Vagina (tissue), 2 donors: ENCODE measurements around the gene MGA. TPM values are rescaled to one million over a fixed set of nuclear protein-coding genes. Genes with fewer than 3 reads are reported as not detected.

ENCODE experiments used
- DNase-seq, 2 donors: peaks; one replicate each; pipeline ENCODE4 v3.0.0-alpha.2; 2017; ENCODE audit errors: extremely low spot score in 2 of 2
- H3K27ac ChIP-seq: fragments of 200-600 bp; sonication (generic); one replicate; pipeline ENCODE4 v1.5.1; 2019
- H3K27me3 ChIP-seq: fragments of 200-600 bp; sonication (generic); one replicate; pipeline ENCODE4 v1.5.1; 2019
- H3K36me3 ChIP-seq, 2 donors: fragments of 200-600 bp; sonication (generic); one replicate each; pipeline ENCODE4 v1.5.1; 2017 to 2019
- H3K4me1 ChIP-seq: fragments of 200-600 bp; sonication (generic); one replicate; pipeline ENCODE4 v1.5.1; 2019
- H3K4me3 ChIP-seq, 2 donors: fragments of 200-600 bp; sonication (generic); 1 replicate in 1 of 2; 2 replicates in 1 of 2; pipeline ENCODE4 v1.5.1; 2016 to 2019
- H3K9me3 ChIP-seq: fragments of 200-600 bp; sonication (generic); one replicate; pipeline ENCODE4 v1.5.1; 2019
- CTCF ChIP-seq, 3 experiments: fragments of 450-650 bp in 2 of 3; fragments of 200-600 bp in 1 of 3; sonication (generic) in 1 of 3; IDR thresholded peaks; one replicate each; pipeline ENCODE4 v1.5.1; 2017 to 2019; ENCODE audit warnings: antibody characterized with exemption in 3 of 3, mild to moderate bottlenecking in 2 of 3, moderate library complexity in 2 of 3
- POLR2A ChIP-seq, 2 donors: fragments of 450-650 bp; IDR thresholded peaks; one replicate each; pipeline ENCODE4 v1.6.1; 2017; ENCODE audit warnings: antibody characterized with exemption in 2 of 2, mild to moderate bottlenecking in 2 of 2, moderate library complexity in 2 of 2
- POLR2AphosphoS5 ChIP-seq, 2 donors: sonication (generic); formaldehyde crosslinking; IDR thresholded peaks; one replicate each; pipeline ENCODE4 v1.9.0; 2017; ENCODE audit warnings: antibody characterized with exemption in 2 of 2, mild to moderate bottlenecking in 2 of 2, low read depth in 1 of 2; ENCODE audit not compliant: insufficient read depth in 1 of 2
- intact Hi-C: fragments of 100-400 bp; cut with DNase I; formaldehyde crosslinking; loops from one replicate; pipeline ENCODE4 v1.15.1; 2023
- total RNA-seq: library from RNA; depleted of rRNA; stranded (reverse); fragments of >200 nt; gene quantifications from one replicate; pipeline ENCODE4 v1.2.3, GENCODE V29; 2016

The MGA gene
- total RNA-seq, 1 donor from 2014 or later, result 44.2 TPM

- H3K27ac ChIP-seq, result no peak overlapping the region
These were observed 120.5 kb downstream of the MGA start for GRCh38 chr15:41780727-41781126.

GRCh38 chr15:41782371-41783282, 122.4 kb downstream of the MGA start:
- Histone ChIP-seq H3K4me3 (no peak overlapping the region), H3K27ac (no peak overlapping the region), H3K9me3 (no peaks in the 10 kb centered on the region), H3K27me3 (no peaks in the 10 kb centered on the region), H3K4me1 (peaks cover 44% of the 10 kb centered on the region), H3K36me3 (no peaks in the 10 kb centered on the region)
- TF ChIP-seq POLR2AphosphoS5 (IDR thresholded peaks at IDR 0.05; ENCODE audit: insufficient read depth in 1 of 2, low read depth in 1 of 2) (no peak), CTCF (IDR thresholded peaks at IDR 0.05) (no peak), POLR2A (IDR thresholded peaks at IDR 0.05) (no peak)
- intact Hi-C loops, result no loop called here
- DNase-seq, result no peak

More at GRCh38 chr15:41780727-41781126, 120.5 kb downstream of the MGA start:
- TF ChIP-seq CTCF (IDR thresholded peaks at IDR 0.05) (no peak), POLR2AphosphoS5 (IDR thresholded peaks at IDR 0.05; ENCODE audit: insufficient read depth in 1 of 2, low read depth in 1 of 2) (no peak), POLR2A (IDR thresholded peaks at IDR 0.05) (no peak)
- peaks cover 63% of the 10 kb centered on the region for H3K4me1 ChIP-seq
- intact Hi-C loops, result no loop called here
- no peak for DNase-seq
- H3K9me3 ChIP-seq, result no peaks in the 10 kb centered on the region
- H3K4me3 ChIP-seq, result no peak overlapping the region
- H3K27me3 ChIP-seq, result no peaks in the 10 kb centered on the region
- no peaks in the 10 kb centered on the region for H3K36me3 ChIP-seq

- Histone ChIP-seq H3K27ac (no peak overlapping the region), H3K4me1 (peaks cover 38% of the 10 kb centered on the region), H3K36me3 (no peaks in the 10 kb centered on the region), H3K9me3 (no peaks in the 10 kb centered on the region), H3K27me3 (no peaks in the 10 kb centered on the region), H3K4me3 (no peak overlapping the region)
- intact Hi-C loops, result no loop called here
- no peak for DNase-seq
- TF ChIP-seq POLR2A (IDR thresholded peaks at IDR 0.05) (no peak), POLR2AphosphoS5 (IDR thresholded peaks at IDR 0.05; ENCODE audit: insufficient read depth in 1 of 2, low read depth in 1 of 2) (no peak), CTCF (IDR thresholded peaks at IDR 0.05) (no peak)
These were observed 123.1 kb downstream of the MGA start for GRCh38 chr15:41783296-41783695.

- intact Hi-C loops, result no loop called here
- no peak overlapping the region for H3K27ac ChIP-seq
- H3K4me1 ChIP-seq, result peaks cover 46% of the 10 kb centered on the region
These were observed 128.1 kb downstream of the MGA start for GRCh38 chr15:41788262-41788661.

More at GRCh38 chr15:41788262-41788661, 128.1 kb downstream of the MGA start:
- Histone ChIP-seq H3K27me3 (no peaks in the 10 kb centered on the region), H3K4me3 (no peak overlapping the region), H3K9me3 (no peaks in the 10 kb centered on the region), H3K36me3 (no peaks in the 10 kb centered on the region)
- TF ChIP-seq CTCF (IDR thresholded peaks at IDR 0.05) (no peak), POLR2A (IDR thresholded peaks at IDR 0.05) (no peak), POLR2AphosphoS5 (IDR thresholded peaks at IDR 0.05; ENCODE audit: insufficient read depth in 1 of 2, low read depth in 1 of 2) (no peak)
- DNase-seq, result no peak
